NT2/D1 (cell line): ENCODE measurements around the gene TLCD2.
"Not testable (repeated sequence)": the region's sequence is repeated elsewhere in the genome, so short reads cannot be mapped to it uniquely, and the experiment has no call there.

Experiments used
- DNase-seq: peaks from one replicate; pipeline ENCODE4 v3.0.0-alpha.2; 2011; ENCODE audit warnings: low read depth, low spot score
- H3K27me3 ChIP-seq: 2 replicates; pipeline ENCODE4 v1.6.0; 2011; ENCODE audit warnings: mild to moderate bottlenecking; ENCODE audit not compliant: insufficient read length, insufficient read depth
- H3K36me3 ChIP-seq: 2 replicates; pipeline ENCODE4 v1.6.1; 2011; ENCODE audit warnings: mild to moderate bottlenecking, low read length, mixed read lengths; ENCODE audit not compliant: insufficient read depth, insufficient read length
- H3K4me1 ChIP-seq: 2 replicates; pipeline ENCODE4 v1.5.1; 2011; ENCODE audit not compliant: insufficient read depth, insufficient read length
- H3K4me3 ChIP-seq: 2 replicates; pipeline ENCODE4 v1.5.1; 2011; ENCODE audit warnings: low read depth; ENCODE audit not compliant: insufficient read length
- H3K9ac ChIP-seq: 2 replicates; pipeline ENCODE4 v1.6.0; 2011; ENCODE audit warnings: low read depth; ENCODE audit not compliant: insufficient read length
- H3K9me3 ChIP-seq: 2 replicates; pipeline ENCODE4 v1.5.1; 2011; ENCODE audit warnings: mild to moderate bottlenecking, low read length; ENCODE audit not compliant: insufficient read depth
- SUZ12 ChIP-seq: IDR thresholded peaks from 2 replicates; pipeline ENCODE4 v1.6.1; 2011; ENCODE audit not compliant: insufficient read length, insufficient read depth; ENCODE audit errors: extremely low read depth
- YY1 ChIP-seq: IDR thresholded peaks from 2 replicates; pipeline ENCODE4 v1.6.1; 2011; ENCODE audit not compliant: insufficient read length, insufficient read depth
- ZNF274 ChIP-seq: IDR thresholded peaks from 2 replicates; pipeline ENCODE4 v1.6.1; 2011; ENCODE audit warnings: mild to moderate bottlenecking, low read depth, low read length

Gene TLCD2

GRCh38 chr17:1658100-1658499 lies 52.1 kb downstream of the TLCD2 start:
- Histone ChIP-seq H3K4me1 (no peaks in the 10 kb centered on the region), H3K4me3 (no peak overlapping the region), H3K36me3 (peaks cover 84% of the 10 kb centered on the region), H3K27me3 (no peaks in the 10 kb centered on the region), H3K9me3 (no peaks in the 10 kb centered on the region), H3K9ac (no peak overlapping the region)
- no peak for DNase-seq
- TF ChIP-seq ZNF274 = no peak
- no peak for TF ChIP-seq SUZ12
- TF ChIP-seq YY1 = no peak

GRCh38 chr17:1653735-1654134 lies 56.4 kb downstream of the TLCD2 start:
- TF ChIP-seq ZNF274 (no peak), SUZ12 (no peak), YY1 (no peak)
- Histone ChIP-seq H3K27me3 (no peaks in the 10 kb centered on the region), H3K9me3 (no peaks in the 10 kb centered on the region), H3K4me3 (no peak overlapping the region), H3K9ac (no peak overlapping the region), H3K36me3 (peaks cover 80% of the 10 kb centered on the region), H3K4me1 (peaks cover 2% of the 10 kb centered on the region)
- DNase-seq = no peak

- not testable (repeated sequence) for H3K4me1 ChIP-seq, H3K9ac ChIP-seq, DNase-seq, H3K4me3 ChIP-seq, H3K9me3 ChIP-seq, H3K27me3 ChIP-seq
- peaks cover 70% of the 10 kb centered on the region for H3K36me3 ChIP-seq
These were observed 57.4 kb downstream of the TLCD2 start for GRCh38 chr17:1652794-1653193.
